NCI-H2029 treated with DMSO at 0.1 percent for 48 hours (cell line): ENCODE data around the gene LDLRAP1.

ENCODE experiments used
- DNase-seq: peaks from one replicate; lab custom pipeline; 2025; lab: John Stamatoyannopoulos, UW

LDLRAP1 gene

GRCh38 chr1:25524568-25525360, 18.6 kb upstream of the LDLRAP1 start:
- DNase-seq = no peak

- no peak for DNase-seq
Measured at GRCh38 chr1:25525361-25525688, 18.1 kb upstream of the LDLRAP1 start.

GRCh38 chr1:25526753-25527152, 16.7 kb upstream of the LDLRAP1 start:
- no peak for DNase-seq

- DNase-seq = no peak
Measured at GRCh38 chr1:25527226-25527846, 16.1 kb upstream of the LDLRAP1 start.

- DNase-seq = no peak
Measured at GRCh38 chr1:25527946-25528595, 15.3 kb upstream of the LDLRAP1 start.

- no peak for DNase-seq
Measured at GRCh38 chr1:25528881-25529517, 14.4 kb upstream of the LDLRAP1 start.

- DNase-seq = no peak
Measured at GRCh38 chr1:25529518-25530185, 13.8 kb upstream of the LDLRAP1 start.

- DNase-seq = no peak
Measured at GRCh38 chr1:25530186-25531081, 13.0 kb upstream of the LDLRAP1 start.

- DNase-seq = no peak
Measured at GRCh38 chr1:25531082-25531461, 12.3 kb upstream of the LDLRAP1 start.

GRCh38 chr1:25532970-25533369, 10.4 kb upstream of the LDLRAP1 start:
- DNase-seq = no peak

- no peak for DNase-seq
Measured at GRCh38 chr1:25533775-25534409, 9.5 kb upstream of the LDLRAP1 start.

GRCh38 chr1:25534410-25534788, 9.0 kb upstream of the LDLRAP1 start:
- no peak for DNase-seq

- no peak for DNase-seq
Measured at GRCh38 chr1:25536124-25536523, 7.3 kb upstream of the LDLRAP1 start.

- DNase-seq = no peak
Measured at GRCh38 chr1:25537153-25537831, 6.1 kb upstream of the LDLRAP1 start.

- no peak for DNase-seq
Measured at GRCh38 chr1:25538191-25538767, 5.1 kb upstream of the LDLRAP1 start.

GRCh38 chr1:25540750-25541342, 2.6 kb upstream of the LDLRAP1 start:
- no peak for DNase-seq

- no peak for DNase-seq
Measured at GRCh38 chr1:25541425-25541824, 2.0 kb upstream of the LDLRAP1 start.

- no peak for DNase-seq
Measured at GRCh38 chr1:25541889-25542658, 1.3 kb upstream of the LDLRAP1 start.

- no peak for DNase-seq
Measured at GRCh38 chr1:25543005-25543424, 391 bp upstream of the LDLRAP1 start.
